Measurements from ENCODE around the gene PPM1G. TPM values are rescaled to one million over a fixed set of nuclear protein-coding genes. Genes with fewer than 3 reads are reported as not detected.

PPM1G gene
- total RNA-seq, 4 donors from 2014 or later, result 43.4 to 54.9 (median 51.7) TPM

- intact Hi-C loops (cut with DNase I; ENCODE audit: low total_unique reads), result no loop called here
- Histone ChIP-seq H3K27me3 (no peaks in the 10 kb centered on the region), H3K36me3 (no peaks in the 10 kb centered on the region), H3K9me3 (no peaks in the 10 kb centered on the region), H3K4me3 (peak overlapping the region; percentile 71 to 99 (median 94)), H3K27ac (peak overlapping the region; percentile 91 to 98 (median 94)), H3K4me1 (peaks cover 12 to 31% (median 20%) of the 10 kb centered on the region in 4 donors)
- DNase-seq, result peak; percentile 27
- no peak for TF ChIP-seq CTCF (IDR thresholded peaks at IDR 0.05)
- TF ChIP-seq POLR2A (IDR thresholded peaks at IDR 0.05), result no peak
- TF ChIP-seq POLR2AphosphoS5 (IDR thresholded peaks at IDR 0.05), result no peak
- no peak for TF ChIP-seq EP300 (IDR thresholded peaks at IDR 0.05; ENCODE audit: low read depth)
- in situ Hi-C loops (cut with MboI; ENCODE audit: low pct_ligation_motif_present in 1 of 4, low pct_unique_long_range_greater_than_20kb in 1 of 4, low sequenced_read_pairs in 3 of 4), result no loop called here
- 0 to 1% methylated on average over 5 to 16 of the region's 33 CpGs for WGBS, 2 donors (ENCODE audit: low coverage in 1 of 2)
Observed at GRCh38 chr2:27408601-27409320, 630 bp downstream of the PPM1G start.

GRCh38 chr2:27407798-27408491 is 1.4 kb downstream of the PPM1G start:
- TF ChIP-seq CTCF (IDR thresholded peaks at IDR 0.05), result peak; percentile 53 to 73 (median 56)
- no peak for TF ChIP-seq POLR2AphosphoS5 (IDR thresholded peaks at IDR 0.05)
- Histone ChIP-seq H3K36me3 (no peaks in the 10 kb centered on the region), H3K4me1 (peaks cover 12 to 31% (median 20%) of the 10 kb centered on the region in 4 donors), H3K27me3 (no peaks in the 10 kb centered on the region), H3K9me3 (no peaks in the 10 kb centered on the region), H3K4me3 (peak overlapping the region in 3 of 4 donors; percentile 71 to 99 (median 96)), H3K27ac (peak overlapping the region; percentile 91 to 98 (median 94))
- in situ Hi-C loops (cut with MboI; ENCODE audit: low pct_ligation_motif_present in 1 of 4, low pct_unique_long_range_greater_than_20kb in 1 of 4, low sequenced_read_pairs in 3 of 4) (no loop called here), intact Hi-C loops (cut with DNase I; ENCODE audit: low total_unique reads) (no loop called here)
- 39 to 51% methylated on average over 12 to 16 of the region's 16 CpGs for WGBS, 2 donors (ENCODE audit: low coverage in 1 of 2)
- peak; percentile 25 for DNase-seq

- intact Hi-C loops (cut with DNase I; ENCODE audit: low total_unique reads), result no loop called here
- Histone ChIP-seq H3K27ac (no peak overlapping the region), H3K4me3 (no peak overlapping the region), H3K4me1 (peaks cover 0 to 3% (median 0%) of the 10 kb centered on the region in 4 donors), H3K9me3 (no peaks in the 10 kb centered on the region), H3K36me3 (no peaks in the 10 kb centered on the region), H3K27me3 (no peaks in the 10 kb centered on the region)
- in situ Hi-C loops (cut with MboI; ENCODE audit: low pct_ligation_motif_present in 1 of 4, low pct_unique_long_range_greater_than_20kb in 1 of 4, low sequenced_read_pairs in 3 of 4), result no loop called here
- DNase-seq, result no peak
- TF ChIP-seq CTCF (IDR thresholded peaks at IDR 0.05) (no peak), POLR2AphosphoS5 (IDR thresholded peaks at IDR 0.05) (no peak), EP300 (IDR thresholded peaks at IDR 0.05; ENCODE audit: low read depth) (no peak), POLR2A (IDR thresholded peaks at IDR 0.05) (no peak)
- 100% methylated on average over 2 of the region's 2 CpGs for WGBS, 2 donors (ENCODE audit: low coverage in 1 of 2)
Observed at GRCh38 chr2:27400348-27401135, 8.8 kb downstream of the PPM1G start.

- TF ChIP-seq POLR2A (IDR thresholded peaks at IDR 0.05) (no peak), POLR2AphosphoS5 (IDR thresholded peaks at IDR 0.05) (no peak), CTCF (IDR thresholded peaks at IDR 0.05) (no peak)
- Histone ChIP-seq H3K9me3 (no peaks in the 10 kb centered on the region), H3K4me1 (peaks cover 0 to 3% (median 0%) of the 10 kb centered on the region in 4 donors), H3K27ac (no peak overlapping the region), H3K27me3 (no peaks in the 10 kb centered on the region), H3K4me3 (no peak overlapping the region), H3K36me3 (no peaks in the 10 kb centered on the region)
- in situ Hi-C loops (cut with MboI; ENCODE audit: low pct_ligation_motif_present in 1 of 4, low pct_unique_long_range_greater_than_20kb in 1 of 4, low sequenced_read_pairs in 3 of 4) (no loop called here), intact Hi-C loops (cut with DNase I; ENCODE audit: low total_unique reads) (no loop called here)
- 85 to 91% methylated on average over 5 of the region's 5 CpGs for WGBS, 2 donors (ENCODE audit: low coverage in 1 of 2)
- DNase-seq, result no peak
Observed at GRCh38 chr2:27398962-27399361, 10.4 kb downstream of the PPM1G start.
